Vagina (tissue), 2 donors: ENCODE measurements around the gene ATP8A1.

Source experiments
- POLR2A ChIP-seq, 2 donors: fragments of 450-650 bp; IDR thresholded peaks; one replicate each; pipeline ENCODE4 v1.6.1; 2017; ENCODE audit warnings: antibody characterized with exemption in 2 of 2, mild to moderate bottlenecking in 2 of 2, moderate library complexity in 2 of 2
- TF ChIP-seq, protein P1 (sequence below), 3 experiments: fragments of 450-650 bp in 2 of 3; fragments of 200-600 bp in 1 of 3; sonication (generic) in 1 of 3; IDR thresholded peaks; one replicate each; pipeline ENCODE4 v1.5.1; 2017 to 2019; ENCODE audit warnings: antibody characterized with exemption in 3 of 3, mild to moderate bottlenecking in 2 of 3, moderate library complexity in 2 of 3

DNA sequence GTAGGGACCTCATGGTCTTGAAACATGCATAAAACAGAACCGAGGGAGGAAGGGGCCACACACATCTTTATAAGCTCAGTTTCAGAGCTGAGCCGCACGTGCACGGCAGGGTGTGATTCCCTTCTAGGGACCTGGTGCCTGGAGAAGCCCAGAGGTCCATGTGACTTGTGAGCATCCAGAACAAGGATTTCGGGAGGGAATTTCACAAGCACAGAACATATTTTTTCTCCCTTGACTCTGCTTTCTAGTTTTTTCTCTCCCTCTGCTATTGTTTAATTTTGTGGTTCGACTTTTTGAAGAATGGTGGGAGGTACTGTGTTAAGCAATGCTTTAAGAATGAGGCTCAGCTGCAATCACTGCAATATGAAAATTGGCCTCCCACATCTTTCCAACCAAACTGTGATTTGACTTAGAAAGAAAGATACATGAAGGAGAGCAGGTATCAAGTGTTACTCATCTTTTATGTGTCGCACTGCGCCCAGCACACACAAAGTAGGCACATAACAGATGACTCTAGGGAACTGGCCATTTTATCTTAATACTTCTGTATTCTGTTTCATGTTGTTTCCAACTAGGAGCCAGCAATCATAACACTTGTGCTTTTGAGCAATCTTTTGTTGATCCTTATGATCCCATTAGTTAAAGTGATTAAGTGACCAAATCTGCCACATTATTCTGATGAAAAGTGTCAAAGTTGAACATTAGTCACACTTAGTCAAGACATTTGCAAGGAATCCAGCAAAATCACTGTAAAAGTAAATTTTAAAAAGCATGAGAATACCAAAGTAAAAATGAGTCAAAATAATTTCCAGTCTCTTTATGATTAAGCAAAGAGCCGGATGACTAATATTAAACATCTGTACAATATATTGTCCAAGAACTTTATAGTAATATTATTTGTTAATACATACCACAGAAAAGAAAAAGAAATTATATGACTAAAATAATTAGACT, 173.2 kb downstream of the ATP8A1 start:
- TF ChIP-seq, protein P1, sequence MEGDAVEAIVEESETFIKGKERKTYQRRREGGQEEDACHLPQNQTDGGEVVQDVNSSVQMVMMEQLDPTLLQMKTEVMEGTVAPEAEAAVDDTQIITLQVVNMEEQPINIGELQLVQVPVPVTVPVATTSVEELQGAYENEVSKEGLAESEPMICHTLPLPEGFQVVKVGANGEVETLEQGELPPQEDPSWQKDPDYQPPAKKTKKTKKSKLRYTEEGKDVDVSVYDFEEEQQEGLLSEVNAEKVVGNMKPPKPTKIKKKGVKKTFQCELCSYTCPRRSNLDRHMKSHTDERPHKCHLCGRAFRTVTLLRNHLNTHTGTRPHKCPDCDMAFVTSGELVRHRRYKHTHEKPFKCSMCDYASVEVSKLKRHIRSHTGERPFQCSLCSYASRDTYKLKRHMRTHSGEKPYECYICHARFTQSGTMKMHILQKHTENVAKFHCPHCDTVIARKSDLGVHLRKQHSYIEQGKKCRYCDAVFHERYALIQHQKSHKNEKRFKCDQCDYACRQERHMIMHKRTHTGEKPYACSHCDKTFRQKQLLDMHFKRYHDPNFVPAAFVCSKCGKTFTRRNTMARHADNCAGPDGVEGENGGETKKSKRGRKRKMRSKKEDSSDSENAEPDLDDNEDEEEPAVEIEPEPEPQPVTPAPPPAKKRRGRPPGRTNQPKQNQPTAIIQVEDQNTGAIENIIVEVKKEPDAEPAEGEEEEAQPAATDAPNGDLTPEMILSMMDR (IDR thresholded peaks at IDR 0.05): no peak
- no peak for TF ChIP-seq POLR2A (IDR thresholded peaks at IDR 0.05)
